DMS114 treated with DMSO at 0.1 percent for 48 hours (cell line): ENCODE measurements around the gene MYL9.
"Not testable (repeated sequence)": the region's sequence is repeated elsewhere in the genome, so short reads cannot be mapped to it uniquely, and the experiment has no call there.

ENCODE experiments used
- DNase-seq: peaks from one replicate; lab custom pipeline; 2025; ENCODE audit not compliant: unreplicated experiment; lab: John Stamatoyannopoulos, UW

Gene MYL9

DNA sequence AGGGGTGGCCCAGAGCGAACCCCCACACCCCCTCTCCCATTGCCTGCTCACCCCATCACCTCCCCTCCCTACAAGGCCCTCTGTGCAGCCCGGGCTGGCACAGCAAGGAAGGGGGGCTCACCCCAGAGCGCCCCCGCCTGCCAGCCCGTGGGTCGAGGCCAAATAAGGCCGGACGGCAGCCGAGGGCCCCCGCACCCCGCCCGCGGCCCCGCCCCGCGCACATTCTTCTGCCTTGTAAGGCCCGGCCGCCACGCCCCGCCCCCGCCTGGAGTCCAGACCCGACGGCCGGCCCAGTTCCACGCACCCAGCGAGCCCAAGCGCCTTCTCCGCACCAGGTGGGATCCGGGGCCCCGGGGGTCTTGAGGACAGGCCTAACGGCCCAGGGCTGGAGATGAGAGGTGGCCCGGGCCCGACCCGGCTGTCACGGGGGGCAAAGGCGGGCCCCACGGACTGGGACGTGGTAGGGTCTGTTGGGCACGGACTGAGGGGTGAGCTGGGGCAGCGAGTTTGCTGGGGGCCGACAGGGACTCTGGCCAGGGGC, at the start of gene MYL9:
MYL9 (plus strand) TSS at position 293 of the 541 bp plus-strand sequence. CDS start 3,366 bp downstream, outside the sequence.
- DNase-seq, result no peak

DNA sequence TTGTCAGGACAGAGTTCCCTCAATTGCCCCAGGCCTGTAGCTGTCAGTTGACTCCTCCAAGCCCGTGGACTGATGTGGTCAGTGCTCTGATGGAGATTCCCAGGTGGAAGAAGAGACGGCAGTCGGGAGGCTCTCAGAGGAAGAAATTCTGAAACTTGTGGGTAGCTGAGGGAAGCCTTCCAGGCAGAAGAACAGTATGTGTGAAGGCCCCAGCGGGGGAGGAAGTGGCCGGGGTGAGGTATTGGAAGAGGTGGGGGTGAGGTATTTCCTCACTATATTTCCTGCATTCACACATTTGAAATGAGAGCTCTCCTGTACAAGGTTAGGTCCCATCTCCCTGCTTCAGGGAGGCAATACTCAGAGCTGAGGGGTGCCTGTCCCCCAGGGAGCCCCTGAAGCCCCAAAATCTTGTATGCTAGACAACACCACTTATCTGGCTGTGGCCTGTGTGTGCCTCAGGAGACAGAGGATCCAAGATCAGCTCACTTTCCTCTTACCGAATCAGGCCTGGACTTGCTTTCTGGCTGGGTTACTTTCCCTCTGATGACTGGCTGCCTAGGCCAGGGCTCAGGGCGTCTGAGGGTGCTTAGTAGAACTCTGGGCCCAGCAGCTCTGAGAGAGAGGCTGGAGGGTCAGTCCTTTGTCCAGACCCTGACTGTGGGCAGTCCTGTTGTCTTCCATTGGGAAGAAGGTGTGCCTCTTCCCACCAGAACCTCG, 49.3 kb upstream of the MYL9 start:
- DNase-seq, result no peak

DNA sequence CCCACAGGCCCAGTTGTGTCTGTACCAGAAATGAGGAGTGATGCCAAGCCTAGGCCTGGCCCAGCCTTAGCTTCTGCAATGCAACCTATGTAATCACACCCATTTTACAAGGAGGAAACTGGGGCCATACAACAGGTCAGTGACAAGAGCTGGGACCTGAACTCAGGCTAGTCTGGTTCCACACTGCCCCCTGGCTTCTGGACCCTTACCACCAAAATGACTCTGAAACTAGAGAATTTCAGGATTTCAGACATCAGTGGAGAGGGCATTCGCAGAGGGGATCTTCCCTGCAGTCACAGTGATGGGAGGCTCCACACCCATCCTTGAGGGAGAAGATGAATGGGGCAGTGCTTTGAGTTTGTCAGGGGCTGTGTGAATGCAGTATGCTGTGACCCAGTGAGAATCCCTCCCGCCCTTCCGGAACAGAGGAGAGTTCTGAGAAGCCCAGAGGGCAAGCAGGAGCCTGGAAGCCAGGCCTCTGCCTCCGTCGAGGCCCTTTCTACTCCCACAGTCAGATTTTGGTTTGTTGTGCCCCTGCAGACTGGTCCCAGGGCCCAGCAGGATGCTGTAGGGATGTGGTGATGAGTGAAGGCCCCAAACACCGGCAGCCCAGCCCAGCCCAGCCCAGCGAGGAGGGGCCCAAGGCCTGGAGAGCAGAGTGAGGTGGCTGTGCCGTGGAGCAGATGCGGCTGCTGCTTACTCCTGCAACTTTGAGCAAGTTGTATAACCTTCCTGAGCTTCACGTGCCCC, 48.1 kb upstream of the MYL9 start:
- no peak for DNase-seq

- no peak for DNase-seq
Measured at GRCh38 chr20:36493801-36494114, 47.6 kb upstream of the MYL9 start.

- no peak for DNase-seq
Measured at GRCh38 chr20:36496707-36497669, 44.3 kb upstream of the MYL9 start.

DNA sequence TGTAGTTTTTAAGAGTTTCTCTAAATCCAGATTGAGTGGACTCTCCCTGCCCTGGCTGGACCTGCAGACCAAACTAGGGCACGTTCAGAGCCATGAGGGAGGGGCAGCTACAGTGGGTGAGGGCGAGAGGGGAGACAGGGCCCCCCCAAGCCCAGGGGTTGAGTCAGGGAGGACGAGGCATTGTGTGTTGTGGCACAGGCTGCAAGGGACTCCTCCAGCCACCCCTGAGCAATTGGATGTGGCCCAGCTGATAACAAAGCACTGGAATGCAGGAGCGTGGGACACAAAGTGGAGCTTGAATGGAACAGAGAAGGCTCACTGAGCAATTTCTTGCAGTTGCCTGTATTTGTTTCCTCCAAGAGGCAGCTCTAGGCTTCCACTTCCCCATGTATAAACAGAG, 43.5 kb upstream of the MYL9 start:
- no peak for DNase-seq

DNA sequence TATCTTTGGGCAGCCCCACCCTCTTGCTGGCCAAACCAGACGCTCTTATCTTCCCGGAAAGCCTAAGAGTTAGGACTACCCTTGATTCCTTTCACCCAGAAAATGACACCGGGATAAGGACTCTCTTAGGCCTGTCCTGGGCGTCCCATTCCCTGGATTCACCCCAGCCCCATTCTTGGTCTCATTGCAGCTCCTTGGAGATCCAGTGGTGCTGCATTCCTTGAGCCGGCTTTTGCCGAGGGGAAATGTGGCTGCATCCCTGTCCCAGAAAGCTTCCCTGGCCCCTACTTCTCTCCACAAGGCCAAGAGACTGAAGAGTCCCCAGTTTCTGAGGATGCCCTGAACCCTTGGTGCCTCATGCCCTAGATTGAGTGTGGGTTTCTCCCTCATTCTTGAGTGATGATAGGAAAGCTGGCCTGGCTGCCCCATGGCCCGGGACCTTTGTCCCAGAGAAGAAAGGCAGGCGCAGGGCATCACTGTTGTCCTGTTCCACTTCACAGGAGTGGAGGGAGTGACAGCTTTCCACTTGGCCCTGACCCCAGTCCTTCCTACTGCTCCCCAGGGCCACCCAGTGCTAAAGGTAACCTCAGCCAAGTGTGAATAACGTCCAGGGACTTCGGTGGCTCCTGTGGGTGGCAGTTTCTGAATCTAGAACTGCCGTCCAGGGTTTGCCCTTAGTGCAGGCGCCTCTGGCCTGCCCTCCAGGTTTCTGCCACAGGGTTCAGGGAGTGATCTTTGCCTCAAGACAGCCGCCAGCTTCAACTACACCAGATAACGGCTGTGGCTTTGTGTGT, 42.7 kb upstream of the MYL9 start:
- no peak for DNase-seq

DNA sequence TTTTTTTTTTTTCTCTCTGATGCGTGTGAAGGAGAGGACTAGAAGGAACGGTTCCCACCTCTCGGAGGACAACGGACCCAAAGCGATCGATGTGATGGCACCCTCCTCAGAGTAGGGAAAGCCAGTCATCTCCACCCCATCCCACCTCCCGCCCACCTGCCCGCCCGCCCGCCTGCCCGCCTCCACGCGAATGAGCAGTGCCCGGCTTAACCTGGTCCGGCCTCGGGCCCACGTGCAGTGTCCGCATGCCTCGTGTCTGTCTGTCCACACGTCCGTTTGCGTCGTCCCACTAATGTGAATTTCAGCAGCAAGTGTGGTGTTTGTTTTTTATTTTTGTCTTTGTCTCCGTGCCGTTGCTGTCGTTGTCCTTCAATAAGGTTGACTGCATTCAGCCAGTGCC, 42.1 kb upstream of the MYL9 start:
- DNase-seq, result no peak

- no peak for DNase-seq
Measured at GRCh38 chr20:36499723-36500501, 41.4 kb upstream of the MYL9 start.

DNA sequence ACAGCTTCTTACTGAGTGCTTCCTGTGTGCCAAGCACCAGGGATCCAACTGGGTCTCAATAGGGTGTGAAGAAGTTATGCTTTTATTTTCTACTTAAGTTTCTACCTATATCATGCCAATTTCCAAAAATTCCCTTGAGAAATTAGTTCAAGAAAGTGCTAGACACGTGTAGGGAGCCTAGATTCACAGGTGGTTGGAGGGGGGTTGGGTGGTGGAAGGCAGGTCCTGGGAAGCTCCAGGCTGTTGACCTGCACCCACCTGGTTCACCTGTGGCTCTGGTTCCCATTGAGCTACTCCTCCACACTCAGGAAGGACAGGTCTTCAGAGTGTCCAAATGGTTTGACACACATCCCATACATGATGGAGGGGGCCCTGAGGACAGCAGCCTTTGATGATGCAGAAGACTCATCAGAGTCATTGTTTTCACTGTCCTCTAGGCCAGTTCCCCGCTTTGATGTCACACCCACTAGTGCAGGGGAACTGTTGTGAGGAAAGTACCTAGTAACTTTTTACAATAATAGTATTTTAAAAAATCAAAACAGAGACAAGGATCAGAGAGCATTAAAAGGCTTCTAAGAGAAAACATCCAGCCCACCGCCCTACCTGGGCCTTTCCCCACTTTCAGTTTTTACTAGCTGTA, 39.8 kb upstream of the MYL9 start:
- DNase-seq, result no peak

DNA sequence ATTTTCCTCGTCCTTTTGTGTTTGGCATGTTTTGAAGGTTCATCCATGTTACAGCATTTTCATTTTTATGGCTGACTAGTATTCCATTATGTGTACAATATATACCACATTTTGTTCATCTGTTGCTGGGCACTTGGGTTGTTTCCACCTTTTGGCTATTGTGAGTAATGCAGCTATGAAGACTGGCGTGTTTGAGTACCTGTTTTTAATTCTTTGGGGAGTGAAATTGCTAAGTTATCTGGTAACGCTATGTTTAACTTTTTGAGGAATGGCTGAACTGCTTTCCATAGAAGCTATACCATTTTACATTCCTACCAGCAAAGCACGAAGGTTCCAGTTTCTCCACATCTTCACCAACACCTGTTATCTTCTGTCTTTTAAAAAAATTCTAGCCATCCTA, 37.0 kb upstream of the MYL9 start:
- DNase-seq, result no peak

DNA sequence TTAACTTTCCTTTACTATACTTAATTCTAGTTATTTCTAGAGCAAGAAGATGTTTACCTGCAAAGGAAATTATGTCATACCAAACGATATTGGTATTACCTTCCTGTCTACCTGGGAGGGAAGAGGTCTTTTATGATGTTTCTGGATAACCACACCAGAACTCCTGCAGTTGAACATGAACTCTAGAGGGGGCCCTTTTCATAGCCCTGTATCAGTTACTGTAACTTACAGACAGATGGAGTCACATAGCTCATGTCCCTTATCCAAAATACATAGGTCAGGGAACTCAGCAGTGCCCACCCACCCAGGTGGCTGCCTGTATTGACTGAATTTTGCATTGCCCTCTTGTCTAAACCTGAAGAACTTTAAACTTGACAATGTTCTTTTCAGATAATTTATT, 35.1 kb upstream of the MYL9 start:
- peak; percentile 6 for DNase-seq

GRCh38 chr20:36507746-36508145, 33.6 kb upstream of the MYL9 start:
- no peak for DNase-seq

DNA sequence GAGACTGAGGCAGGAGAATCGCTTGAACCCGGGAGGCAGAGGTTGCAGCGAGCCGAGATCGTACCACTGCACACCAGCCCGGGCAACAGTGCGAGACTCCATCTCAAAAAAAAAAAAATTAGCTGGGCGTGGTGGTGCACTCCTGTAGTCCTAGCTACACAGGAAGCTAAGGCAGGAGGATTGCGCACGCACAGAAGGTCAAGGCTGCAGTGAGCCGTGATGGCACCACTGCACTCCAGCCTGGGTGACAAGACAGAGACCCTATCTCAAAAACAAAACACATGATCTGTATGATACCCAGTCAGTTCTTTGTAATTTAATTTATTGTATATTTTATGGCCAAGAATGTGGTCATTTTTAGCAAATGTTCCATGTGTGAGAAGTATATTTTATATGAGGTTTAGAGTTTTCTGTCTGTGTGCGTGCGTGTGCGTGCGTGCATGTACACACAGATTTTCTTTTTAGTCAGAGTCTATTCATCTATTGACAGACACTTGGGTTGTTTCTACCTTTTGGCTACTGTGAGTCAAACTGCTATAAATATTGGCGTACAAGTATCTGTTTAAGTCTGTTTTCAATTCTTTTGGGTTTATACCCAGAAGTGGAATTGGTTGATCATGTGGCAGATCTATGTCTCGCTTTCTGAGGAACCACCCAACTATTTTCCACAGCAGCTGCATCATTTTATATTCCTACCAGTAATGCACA, 22.2 kb upstream of the MYL9 start:
- no peak for DNase-seq

DNA sequence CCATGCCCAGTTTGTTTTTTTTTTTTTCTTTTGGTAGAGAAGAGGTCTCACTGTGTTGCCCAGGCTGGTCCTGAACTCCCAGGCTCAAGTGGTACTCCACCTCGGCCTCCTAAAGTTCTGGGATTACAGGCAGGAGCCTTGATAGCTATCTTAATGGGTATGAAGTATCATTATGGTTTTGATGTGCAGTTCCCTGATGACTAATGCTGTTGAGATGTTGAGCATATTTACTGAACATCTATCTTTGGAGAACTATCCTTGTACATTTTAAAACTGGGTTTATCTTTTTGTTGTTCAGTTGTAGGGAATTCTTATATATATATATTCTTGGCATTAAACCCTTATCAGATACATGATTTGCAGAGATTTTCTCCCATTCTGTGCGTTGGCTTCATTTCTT, 21.4 kb upstream of the MYL9 start:
- DNase-seq, result no peak

- no peak for DNase-seq
Measured at GRCh38 chr20:36521526-36521925, 19.8 kb upstream of the MYL9 start.

DNA sequence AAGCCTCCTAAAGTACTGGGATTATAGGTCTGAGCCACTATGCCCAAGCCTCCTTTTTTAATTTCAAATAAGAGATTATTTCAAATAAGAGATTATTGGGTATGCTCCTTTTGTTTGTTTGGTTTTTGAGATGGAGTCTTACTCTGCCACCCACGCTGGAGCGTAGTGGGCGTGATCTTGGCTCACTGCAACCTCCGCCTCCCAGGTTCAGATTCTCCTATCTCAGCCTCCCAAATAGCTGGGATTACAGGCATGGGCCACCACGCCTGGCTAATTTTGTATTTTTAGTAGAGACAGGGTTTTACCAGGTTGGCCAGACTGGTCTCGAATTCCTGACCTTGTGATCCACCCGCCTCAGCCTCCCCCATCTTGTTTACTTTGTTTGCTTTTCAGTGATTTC, 18.9 kb upstream of the MYL9 start:
- not testable (repeated sequence) for DNase-seq

- DNase-seq, result no peak
Measured at GRCh38 chr20:36523341-36523740, 18.0 kb upstream of the MYL9 start.
